ENCODE results near the gene CST8.
"Not testable (repeated sequence)": the region's sequence is repeated elsewhere in the genome, so short reads cannot be mapped to it uniquely, and the experiment has no call there.

CST8 gene, protein sequence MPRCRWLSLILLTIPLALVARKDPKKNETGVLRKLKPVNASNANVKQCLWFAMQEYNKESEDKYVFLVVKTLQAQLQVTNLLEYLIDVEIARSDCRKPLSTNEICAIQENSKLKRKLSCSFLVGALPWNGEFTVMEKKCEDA

DNA sequence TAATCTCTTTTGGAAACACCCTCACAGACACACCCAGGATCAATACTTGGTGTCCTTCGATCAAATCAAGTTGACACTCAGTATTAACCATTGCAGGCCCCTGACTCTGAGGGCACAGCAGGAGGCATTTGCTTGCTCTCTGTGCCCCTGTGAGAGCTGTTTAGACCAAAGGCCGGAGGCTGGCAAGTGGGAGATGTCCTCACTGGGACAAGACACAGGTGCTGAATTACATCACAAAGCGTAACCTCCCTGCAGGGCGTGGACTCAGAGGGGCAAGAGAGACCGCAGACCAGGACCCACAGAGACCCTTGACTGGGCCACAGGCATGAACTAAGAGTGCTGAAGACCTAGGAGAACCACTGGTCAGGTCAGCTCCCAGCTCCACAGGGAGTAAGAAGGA lies at the start of gene CST8:
Gene CST8 (plus strand): TSS at position 301 of the 400 bp plus-strand sequence. CDS start 551 bp downstream, outside the sequence.
- DNase-seq (ENCODE audit: low spot score) = no peak

DNA sequence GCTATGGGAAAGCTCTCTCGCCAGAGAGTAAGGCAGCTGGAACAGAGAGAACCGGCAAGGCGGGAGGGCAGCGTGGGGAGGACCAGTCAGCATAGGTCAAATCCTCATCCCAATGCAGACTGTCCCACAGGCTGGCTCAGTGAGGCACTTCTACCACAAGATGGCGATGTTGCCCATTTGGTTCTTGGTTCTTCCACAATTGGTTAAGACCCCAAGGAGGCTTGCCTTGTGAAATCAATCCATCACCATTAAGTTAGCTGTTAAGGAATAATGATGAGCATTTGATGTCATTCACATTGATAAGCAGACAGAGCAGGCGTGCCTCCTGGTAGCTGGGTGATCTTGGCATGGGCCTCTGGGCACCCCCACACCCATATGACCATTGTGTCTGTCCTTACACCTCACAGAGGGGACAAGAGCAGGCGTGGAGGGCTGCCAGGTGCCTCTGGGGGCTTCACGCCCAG lies 49.0 kb upstream of the CST8 start:
- DNase-seq (ENCODE audit: low spot score) = peak; percentile 88

DNA sequence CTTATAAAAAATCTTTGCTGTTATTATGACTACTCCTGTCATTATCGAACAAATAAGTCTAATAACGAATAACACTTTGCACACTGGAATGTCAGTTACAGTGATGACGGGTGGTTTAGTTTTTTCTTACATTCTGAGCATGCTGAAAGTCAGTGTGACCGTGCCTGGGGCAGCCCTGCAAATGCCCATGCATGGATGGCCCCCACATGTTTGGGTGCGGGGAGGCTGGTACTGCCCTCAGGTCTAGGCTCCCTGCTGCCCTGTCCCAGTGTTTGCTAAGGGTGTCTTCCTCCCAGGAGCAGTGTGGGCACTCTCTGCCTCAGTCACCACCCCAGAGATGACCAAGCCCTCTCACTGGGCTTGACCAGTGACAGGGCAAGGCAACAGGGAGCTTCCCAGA lies 48.5 kb upstream of the CST8 start:
- no peak for DNase-seq (ENCODE audit: low spot score)

DNA sequence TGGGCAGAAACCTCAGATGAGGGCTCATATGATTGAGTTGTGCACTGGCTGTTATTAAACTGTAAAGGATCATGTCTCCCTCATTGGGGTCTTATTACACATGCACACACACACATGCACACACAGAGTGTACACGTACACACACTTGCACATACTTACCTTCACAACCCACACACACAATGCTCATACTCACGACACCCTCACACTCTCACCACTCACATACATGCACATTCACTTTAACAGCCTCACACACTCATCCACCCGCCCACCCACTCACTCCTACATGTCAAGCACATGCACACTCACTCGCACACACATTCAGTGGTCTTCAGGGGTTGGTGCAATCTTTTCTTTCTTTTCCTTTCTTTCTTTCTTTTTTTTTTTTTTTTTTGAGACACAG lies 46.1 kb upstream of the CST8 start:
- peak; percentile 14 for DNase-seq (ENCODE audit: low spot score)

DNA sequence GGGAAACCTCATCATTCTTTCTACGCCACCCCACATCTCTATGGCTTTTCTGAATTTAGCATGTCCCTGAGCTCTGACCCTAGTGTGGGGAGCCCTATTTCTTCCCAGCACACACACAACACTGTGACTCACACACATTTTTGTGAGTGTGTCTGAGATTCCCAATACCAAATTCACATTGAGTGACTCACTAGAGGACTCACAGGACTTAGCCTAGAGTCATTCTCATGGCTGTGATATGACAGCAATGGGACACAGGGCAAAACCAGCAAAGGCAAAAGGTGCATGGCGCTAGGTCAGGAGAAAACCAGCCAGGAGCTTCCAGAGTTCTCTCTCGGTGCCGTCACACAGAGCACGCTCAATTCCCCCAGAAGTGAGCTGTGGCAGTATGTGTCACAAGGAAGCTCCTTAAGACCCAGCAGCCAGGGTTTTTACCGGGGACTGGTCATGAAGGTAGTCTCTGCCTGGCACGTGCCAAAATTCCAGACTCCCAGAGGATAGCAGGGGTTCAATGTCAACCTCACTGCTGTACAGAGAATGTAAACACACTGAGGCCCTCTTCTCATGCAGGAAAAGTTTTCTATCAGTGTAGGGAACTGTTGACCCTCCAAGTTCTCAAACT lies 45.2 kb upstream of the CST8 start:
- DNase-seq (ENCODE audit: low spot score) = peak; percentile 26

DNA sequence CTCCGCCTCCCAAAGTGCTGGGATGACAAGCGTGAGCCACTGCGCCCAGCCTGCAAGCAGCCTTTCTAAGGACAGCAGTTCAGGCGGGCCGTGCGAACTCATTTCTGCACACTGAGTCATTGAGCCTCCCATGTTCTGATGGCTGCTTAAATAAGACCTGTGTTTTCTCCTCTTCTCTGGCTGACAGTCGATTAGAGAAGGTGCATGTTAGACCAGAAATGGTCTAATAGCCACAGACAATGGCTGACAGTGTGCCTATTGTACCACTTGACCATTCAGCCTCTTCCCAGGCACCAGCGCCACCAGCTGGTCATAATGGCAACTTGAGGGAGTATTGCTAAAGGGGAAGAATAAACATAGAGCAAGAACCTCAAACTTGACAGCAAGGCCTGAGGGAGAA lies 44.4 kb upstream of the CST8 start:
- DNase-seq (ENCODE audit: low spot score) = peak; percentile 72

DNA sequence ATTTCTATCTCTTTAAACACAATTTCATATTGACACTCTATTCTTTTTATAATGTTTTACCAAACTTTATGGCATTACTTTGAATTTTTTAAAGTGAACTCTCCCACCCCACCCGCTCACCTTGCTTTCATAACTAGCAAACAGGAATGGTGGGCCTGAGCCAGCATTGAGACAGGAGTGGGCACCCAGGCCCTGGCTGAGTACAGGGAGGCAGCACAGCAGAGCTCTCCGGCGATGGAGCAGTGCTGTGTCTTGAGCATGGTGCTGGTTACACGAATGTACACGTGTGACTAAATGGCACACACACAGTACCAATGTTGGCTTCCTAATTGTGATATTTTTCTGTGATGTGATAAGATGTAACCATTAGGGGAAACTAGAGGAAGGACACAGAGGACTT lies 42.8 kb upstream of the CST8 start:
- no peak for DNase-seq (ENCODE audit: low spot score)

DNA sequence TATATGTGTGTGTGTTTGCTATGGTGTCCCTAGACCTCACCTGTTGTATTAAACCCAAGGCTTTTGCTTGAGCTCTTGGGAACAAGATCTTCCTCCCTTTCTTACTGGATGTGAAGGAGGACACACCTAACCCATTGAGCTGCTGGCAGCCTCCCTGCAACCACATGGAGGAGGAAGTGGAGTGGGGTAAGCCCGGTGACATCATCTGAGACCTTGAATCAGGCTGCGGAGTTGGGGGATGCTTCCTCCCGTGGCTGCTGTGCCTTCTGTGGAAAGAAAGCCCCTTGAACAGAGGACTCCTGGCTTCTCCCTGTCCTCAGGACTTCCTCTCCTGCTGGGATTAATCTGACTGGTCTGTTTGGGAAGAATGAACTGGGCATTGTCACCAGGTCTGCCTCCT lies 41.5 kb upstream of the CST8 start:
- no peak for DNase-seq (ENCODE audit: low spot score)

DNA sequence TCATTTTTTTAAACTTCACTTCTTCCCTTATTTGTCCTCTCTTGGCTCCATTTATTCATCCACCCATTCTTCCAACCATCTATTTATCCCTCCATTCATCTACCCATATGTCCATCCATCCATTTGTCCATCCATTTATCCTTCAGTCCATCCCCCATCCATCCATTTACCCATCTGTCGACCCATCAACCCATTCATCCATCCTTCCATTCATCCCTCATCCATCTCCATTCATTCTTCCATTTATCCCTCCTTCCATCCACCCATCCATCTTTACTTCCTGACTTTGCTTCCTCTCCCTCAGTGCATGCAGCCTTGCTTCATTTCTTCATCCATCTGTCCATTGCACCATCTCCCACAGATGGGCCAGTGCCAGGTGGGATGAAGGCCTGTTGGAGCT lies 40.0 kb upstream of the CST8 start:
- DNase-seq (ENCODE audit: low spot score) = no peak

DNA sequence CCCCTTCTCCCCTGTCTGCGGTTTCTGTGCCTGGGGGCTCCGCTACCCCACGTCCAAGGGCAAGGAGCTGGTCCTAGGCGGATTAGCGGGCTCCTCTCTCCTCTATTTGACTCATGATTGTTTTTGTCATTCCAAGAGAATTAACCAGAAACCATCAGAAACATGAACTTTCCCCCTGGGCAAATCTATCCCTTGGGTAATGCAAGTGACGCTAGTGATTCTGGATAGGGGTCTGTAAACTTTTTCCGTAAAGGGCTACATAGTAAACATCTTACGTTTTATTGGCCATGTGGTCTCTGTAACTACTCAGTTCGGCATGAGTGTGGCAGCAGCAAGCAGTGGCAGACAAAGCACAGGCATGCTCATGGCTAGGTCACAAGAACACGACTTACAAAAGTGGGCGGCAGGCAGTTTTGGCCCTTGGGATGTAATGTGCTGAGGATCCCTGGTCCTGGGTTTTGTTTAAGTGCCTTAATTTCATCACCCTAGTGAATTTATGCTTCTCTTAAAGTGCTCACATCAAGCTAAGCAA lies 38.9 kb upstream of the CST8 start:
- DNase-seq (ENCODE audit: low spot score) = no peak

DNA sequence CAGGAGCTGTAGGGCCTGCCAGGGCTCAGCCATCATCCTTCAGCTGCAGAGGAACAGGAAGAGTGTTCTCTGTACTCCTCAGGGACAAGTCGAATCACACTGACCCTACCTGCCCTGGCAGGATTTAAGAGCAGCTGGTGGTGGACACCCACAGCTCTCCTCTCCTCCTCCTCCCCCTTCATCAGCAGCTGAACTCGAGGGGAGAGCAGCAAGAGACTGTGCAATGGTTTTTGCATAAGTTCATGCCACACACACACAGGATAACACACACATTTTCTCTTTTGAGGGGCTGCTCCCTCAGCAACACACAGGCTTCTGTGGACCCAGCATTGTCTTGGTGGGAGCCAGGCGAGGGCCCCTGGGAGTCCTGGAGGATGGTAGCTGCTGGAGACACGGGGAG lies 38.1 kb upstream of the CST8 start, which contains the start of gene CST11:
Gene CST11 (minus strand): TSS at position 101 of the 400 bp plus-strand sequence. CDS start 65 bp downstream, at position 36.
- no peak for DNase-seq (ENCODE audit: low spot score)

DNA sequence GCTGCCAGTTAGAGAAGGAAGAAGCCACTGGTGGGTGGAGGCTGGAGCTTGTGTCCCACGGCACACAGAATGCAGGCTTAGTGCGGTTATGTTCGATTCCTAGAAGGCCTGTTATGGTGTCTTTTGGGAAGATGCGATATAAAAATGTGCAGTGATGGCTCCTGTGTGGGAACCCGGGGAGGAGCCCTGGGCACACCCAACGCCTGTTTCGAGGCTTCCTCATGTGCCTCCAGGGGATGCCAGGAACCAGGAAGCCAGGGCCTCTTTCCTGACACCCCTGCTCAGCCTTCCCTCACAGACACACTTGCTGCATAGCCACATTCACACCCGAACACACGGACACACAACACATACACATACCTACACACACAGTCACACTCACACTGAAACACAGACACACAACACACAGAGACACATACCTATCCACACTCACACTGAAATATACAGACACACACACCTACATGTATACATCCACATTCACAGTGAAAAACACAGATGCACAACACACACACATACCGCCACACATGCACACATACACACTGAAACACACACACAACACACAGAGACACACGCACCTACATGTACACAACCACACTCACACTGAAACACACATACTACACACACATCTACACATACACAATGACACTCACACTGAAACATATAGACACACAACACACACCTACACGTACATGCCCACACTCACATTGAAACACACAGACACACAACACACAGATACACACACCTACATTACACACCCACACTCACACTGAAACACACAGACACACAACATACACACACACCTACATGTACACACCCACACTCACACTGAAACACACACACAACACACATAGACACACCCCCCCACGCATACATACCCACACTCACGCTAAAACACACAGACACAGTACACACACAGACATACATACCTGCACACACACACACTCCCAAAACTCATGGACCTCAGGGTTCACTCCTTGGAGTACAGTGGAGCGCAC lies 37.1 kb upstream of the CST8 start:
- DNase-seq (ENCODE audit: low spot score) = no peak

DNA sequence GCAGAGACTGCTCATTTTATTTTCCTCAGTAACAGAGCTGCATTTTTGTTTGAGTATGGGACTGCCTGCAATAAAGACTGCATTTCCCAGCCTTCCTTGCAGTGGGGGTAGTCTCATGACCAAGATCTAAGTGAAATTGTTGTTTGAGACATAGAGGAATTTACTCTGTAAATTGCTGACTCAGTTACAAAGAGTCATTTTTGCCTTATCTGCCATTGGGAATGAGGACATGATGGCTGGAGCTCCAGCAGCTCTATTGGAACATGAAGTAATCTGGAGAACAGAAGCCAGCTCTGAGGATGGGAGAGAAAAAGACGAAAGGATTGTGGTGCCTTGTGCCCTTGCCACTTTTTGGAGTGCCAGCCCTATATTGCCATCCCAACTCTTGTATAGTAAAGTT lies 36.1 kb upstream of the CST8 start:
- DNase-seq (ENCODE audit: low spot score) = no peak

DNA sequence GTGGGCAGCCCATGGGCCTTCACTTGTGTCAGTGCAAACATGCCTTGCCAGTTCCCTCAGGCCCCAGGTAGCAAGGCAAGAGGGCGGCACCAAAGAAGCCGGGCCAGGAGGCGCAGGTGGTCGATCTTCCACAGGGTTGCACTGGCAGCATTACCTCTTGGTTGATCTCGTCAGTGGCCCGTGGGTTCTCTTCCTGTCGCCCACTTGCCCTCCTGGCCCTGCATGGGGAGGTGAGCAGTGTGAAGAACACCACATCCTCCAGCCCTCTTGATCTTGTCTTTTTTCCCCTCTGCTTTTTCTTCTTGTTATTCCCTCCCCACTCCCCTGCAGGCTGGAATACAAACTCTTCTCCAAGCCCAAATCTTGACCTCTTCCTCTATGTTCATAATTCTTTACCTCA lies 35.3 kb upstream of the CST8 start:
- DNase-seq (ENCODE audit: low spot score) = no peak

DNA sequence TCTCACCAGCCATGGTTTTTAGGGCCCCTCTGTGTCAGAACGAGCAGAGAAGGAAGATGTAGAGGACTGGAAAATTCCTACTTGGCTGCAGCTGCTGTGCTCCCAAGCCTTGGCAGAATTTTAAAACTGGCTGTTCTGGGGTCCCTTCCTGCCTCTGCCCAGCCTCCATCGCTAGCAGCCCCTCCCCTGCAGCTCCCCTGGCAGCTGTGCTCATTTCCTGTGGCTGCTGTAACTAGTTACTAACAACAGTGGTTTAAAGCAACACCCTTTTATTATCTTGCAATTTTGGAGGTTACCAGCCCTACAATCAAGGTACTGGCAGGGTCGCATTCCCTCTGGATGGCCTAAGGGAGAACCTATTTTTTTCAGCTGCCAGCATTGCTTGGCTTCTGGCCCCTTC lies 34.5 kb upstream of the CST8 start:
- no peak for DNase-seq (ENCODE audit: low spot score)

DNA sequence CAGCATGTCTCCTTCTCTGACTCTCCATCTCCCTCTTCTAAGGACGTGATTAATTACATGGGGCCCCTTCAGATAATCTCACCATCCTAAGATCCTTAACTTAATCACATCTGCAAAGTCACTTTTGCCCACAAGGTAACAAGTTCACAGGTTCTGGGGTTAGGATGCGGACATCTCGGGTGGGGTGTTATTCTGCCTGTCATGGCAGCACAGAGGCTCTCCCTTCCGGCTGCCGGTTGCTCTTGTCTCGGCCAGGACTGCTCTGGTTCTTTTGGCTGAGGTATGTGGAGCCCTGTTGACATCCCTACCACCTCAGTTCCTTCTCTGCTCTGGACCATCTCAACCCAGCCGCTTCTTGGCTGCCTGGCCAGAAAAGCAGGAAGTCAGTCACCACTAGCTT lies 34.0 kb upstream of the CST8 start:
- DNase-seq (ENCODE audit: low spot score) = no peak

DNA sequence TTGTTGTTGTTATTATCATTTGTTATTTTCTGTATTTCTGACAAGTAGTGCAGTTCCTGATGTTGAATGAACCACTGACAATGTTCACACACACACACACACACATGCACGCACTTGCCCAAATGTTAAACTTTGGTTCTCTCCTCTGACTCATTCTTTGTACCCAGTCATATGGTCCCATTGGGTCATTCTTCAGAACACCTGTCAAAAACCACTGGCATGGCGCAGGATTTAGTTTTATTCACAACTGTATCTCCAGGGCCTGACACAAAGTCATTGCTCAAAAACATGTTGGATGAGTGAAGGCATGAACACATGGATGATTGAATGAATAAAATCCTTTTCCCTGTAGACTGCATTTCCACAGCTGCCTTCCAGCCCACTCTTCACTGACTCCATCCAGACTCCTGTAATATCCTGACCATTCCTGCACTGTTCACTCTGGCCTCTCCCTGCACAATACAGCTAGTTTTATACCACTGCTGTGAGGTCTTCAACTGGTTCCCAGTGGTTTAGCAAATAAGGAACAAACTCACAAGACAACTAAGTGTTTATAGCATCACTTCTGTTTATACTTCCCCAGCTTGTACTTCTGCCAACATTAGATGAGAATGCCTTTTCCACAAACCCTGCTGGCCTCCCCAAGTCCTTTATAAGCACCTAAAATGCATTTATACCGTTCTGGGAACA lies 31.3 kb upstream of the CST8 start:
- DNase-seq (ENCODE audit: low spot score) = no peak

DNA sequence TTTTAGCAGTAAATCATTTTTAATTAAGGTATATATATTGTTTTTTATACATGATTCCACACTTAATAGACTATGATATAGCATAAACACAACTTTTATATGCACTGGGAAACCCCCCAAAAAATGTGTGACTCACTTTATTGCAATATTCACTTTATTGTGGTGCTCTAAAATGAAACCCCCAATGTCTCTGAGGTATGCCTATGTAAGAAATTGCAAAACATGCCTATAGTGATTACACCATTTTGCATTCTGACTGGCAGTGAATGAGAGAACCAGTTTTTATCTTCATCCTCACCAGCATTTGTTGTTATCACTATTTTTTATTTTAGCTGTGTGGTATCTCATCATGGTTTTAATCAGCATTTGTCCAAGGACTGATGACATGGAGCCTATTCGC lies 29.7 kb upstream of the CST8 start:
- DNase-seq (ENCODE audit: low spot score) = no peak

DNA sequence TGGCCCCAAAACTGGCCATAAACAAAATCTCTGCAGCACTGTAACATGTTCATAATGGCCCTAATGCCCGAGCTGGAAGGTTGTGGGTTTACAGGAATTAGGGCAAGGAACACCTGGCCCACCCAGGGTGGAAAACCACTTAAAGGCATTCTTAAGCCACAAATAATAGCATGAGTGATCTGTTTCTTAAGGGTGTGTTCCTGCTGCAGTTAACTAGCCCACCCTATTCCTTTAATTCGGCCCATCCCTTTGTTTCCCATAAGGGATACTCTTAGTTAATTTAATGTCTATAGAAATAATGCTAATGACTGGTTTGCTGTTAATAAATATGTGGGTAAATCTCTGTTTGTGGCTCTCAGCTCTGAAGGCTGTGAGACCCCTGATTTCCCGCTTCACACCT lies 24.0 kb upstream of the CST8 start:
- DNase-seq (ENCODE audit: low spot score) = not testable (repeated sequence)

DNA sequence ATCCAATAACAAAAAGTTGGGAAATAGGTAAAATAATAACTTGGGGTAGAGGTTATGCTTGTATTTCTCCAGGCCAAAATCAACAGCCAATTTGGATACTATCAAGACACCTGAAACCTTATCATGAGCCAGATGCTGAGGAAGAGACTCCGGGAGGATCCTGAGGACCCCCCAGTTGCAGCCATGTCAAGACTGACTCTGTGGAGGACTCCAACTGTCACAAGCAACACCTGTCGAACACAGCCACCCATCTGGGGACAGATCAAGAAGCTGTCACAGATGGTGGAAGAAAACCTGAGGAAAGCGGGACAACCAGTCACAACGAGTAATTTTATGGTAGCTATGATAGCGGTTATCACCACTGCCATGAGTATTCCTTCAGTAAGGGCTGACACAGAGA lies 18.6 kb upstream of the CST8 start:
- not testable (repeated sequence) for DNase-seq (ENCODE audit: low spot score)

DNA sequence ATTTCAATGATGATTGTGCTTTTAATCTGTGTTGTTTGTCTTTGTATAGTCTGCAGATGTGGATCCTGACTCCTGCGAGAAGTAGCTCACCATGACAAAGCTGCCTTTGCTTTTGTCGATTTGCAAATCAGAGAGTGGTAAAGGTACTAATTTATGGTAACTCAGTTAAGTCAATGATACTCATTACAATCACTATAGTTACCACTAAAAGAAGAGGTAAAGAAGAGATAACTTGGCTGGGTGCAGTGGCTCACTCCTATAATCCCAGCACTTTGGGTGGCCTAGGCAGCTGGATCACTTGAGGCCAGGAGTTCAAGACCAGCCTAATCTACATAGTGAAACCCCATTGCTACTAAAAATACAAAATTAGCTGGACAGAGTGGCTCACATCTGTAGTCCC lies 17.6 kb upstream of the CST8 start:
- not testable (repeated sequence) for DNase-seq (ENCODE audit: low spot score)

DNA sequence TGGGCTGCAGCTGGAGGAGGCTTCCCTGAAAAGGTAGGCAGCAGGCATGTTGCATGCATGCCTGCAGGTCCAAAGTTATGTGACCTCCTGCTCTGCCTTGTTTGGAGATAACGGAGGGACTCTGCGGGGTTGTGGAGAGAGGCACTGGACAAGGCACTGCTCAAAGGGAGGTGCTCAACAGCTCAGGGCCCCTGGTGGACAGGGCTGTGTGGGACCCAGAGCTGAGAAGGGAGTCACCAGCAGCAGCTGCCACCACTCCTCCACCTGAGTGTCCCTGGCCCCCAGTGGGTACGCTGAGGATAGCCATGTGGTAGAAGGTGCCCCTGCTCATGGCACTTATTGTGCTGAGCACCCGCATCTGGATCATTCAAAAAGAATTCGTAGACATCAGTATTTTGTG lies 15.5 kb upstream of the CST8 start:
- no peak for DNase-seq (ENCODE audit: low spot score)
